H9 (cell line): Measurements from ENCODE around the gene MACROH2A1. TPM values are rescaled to one million over a fixed set of nuclear protein-coding genes. Genes with fewer than 3 reads are reported as not detected.

Experiments
- DNase-seq: peaks from one replicate; pipeline ENCODE4 v3.0.0-alpha.2; 2017
- H2AFZ ChIP-seq: one replicate; pipeline ENCODE4 v1.6.1; 2013; ENCODE audit warnings: mild to moderate bottlenecking, low read length, control low read depth, moderate library complexity
- H2AK5ac ChIP-seq: 2 replicates; pipeline ENCODE4 v1.6.1; 2013; ENCODE audit warnings: low read length, control low read depth, mixed read lengths; ENCODE audit not compliant: insufficient read length
- H2BK120ac ChIP-seq: one replicate; pipeline ENCODE4 v1.6.1; 2013; ENCODE audit warnings: low read depth, mild to moderate bottlenecking, low read length, control low read depth, inconsistent platforms; ENCODE audit not compliant: poor library complexity, severe bottlenecking
- H2BK12ac ChIP-seq: 2 replicates; pipeline ENCODE4 v1.6.1; 2013; ENCODE audit warnings: low read length, control low read depth, mixed read lengths, low read depth; ENCODE audit not compliant: insufficient read length
- H2BK15ac ChIP-seq: 2 replicates; pipeline ENCODE4 v1.6.1; 2013; ENCODE audit warnings: low read depth, low read length, control low read depth
- H2BK20ac ChIP-seq: one replicate; pipeline ENCODE4 v1.6.1; 2013; ENCODE audit warnings: low read depth, mild to moderate bottlenecking, low read length, control low read depth, inconsistent platforms; ENCODE audit not compliant: poor library complexity, severe bottlenecking
- H2BK5ac ChIP-seq: 2 replicates; pipeline ENCODE4 v1.6.1; 2013; ENCODE audit warnings: low read length, control low read depth, mixed read lengths; ENCODE audit not compliant: insufficient read length
- H3K14ac ChIP-seq: 2 replicates; pipeline ENCODE4 v1.6.1; 2013; ENCODE audit warnings: low read length, control low read depth; ENCODE audit not compliant: insufficient read depth
- H3K18ac ChIP-seq: 2 replicates; pipeline ENCODE4 v1.6.1; 2013; ENCODE audit warnings: low read depth, mild to moderate bottlenecking, mixed read lengths, low read length, control low read depth; ENCODE audit not compliant: insufficient read length
- H3K23ac ChIP-seq: 2 replicates; pipeline ENCODE4 v1.6.1; 2013; ENCODE audit warnings: low read length, control low read depth, mixed read lengths, low read depth; ENCODE audit not compliant: insufficient read length
- H3K23me2 ChIP-seq: 2 replicates; pipeline ENCODE4 v1.6.1; 2013; ENCODE audit warnings: low read depth, mild to moderate bottlenecking, mixed read lengths, low read length, control low read depth; ENCODE audit not compliant: insufficient read length, poor library complexity, severe bottlenecking
- H3K27ac ChIP-seq: 2 replicates; pipeline ENCODE4 v1.5.1; 2013; ENCODE audit warnings: low read length, control low read depth, mixed read lengths, low read depth; ENCODE audit not compliant: insufficient read length
- H3K27me3 ChIP-seq: 2 replicates; pipeline ENCODE4 v1.6.1; 2013; ENCODE audit warnings: low read length, control low read depth, inconsistent platforms; ENCODE audit not compliant: insufficient read depth
- H3K4ac ChIP-seq: 2 replicates; pipeline ENCODE4 v1.6.1; 2013; ENCODE audit warnings: low read depth, mild to moderate bottlenecking, control low read depth, inconsistent platforms, low read length, moderate library complexity
- H3K4me1 ChIP-seq: 2 replicates; pipeline ENCODE4 v1.6.1; 2013; ENCODE audit warnings: low read length, control low read depth, inconsistent platforms; ENCODE audit not compliant: insufficient read depth
- H3K4me2 ChIP-seq: 2 replicates; pipeline ENCODE4 v1.6.1; 2013; ENCODE audit warnings: low read length, control low read depth, mixed read lengths; ENCODE audit not compliant: insufficient read length, insufficient read depth
- H3K56ac ChIP-seq: 2 replicates; pipeline ENCODE4 v1.6.1; 2013; ENCODE audit warnings: low read depth, mild to moderate bottlenecking, mixed read lengths, low read length, control low read depth; ENCODE audit not compliant: insufficient read length
- H3K79me1 ChIP-seq: 2 replicates; pipeline ENCODE4 v1.6.1; 2013; ENCODE audit warnings: low read depth, mild to moderate bottlenecking, moderate library complexity, low read length, control low read depth, inconsistent platforms; ENCODE audit not compliant: insufficient read depth, poor library complexity, severe bottlenecking
- H3K79me2 ChIP-seq: 2 replicates; pipeline ENCODE4 v1.6.1; 2013; ENCODE audit warnings: low read length, control low read depth, inconsistent platforms; ENCODE audit not compliant: insufficient read depth
- H3K9ac ChIP-seq: 2 replicates; pipeline ENCODE4 v1.6.1; 2013; ENCODE audit warnings: low read length, control low read depth, mixed read lengths; ENCODE audit not compliant: insufficient read length; ENCODE audit errors: extremely low read depth
- H3K9me3 ChIP-seq: one replicate; pipeline ENCODE4 v1.6.1; 2013; ENCODE audit warnings: low read depth, low read length, inconsistent platforms; ENCODE audit not compliant: control insufficient read depth
- H3T11ph ChIP-seq: one replicate; pipeline ENCODE4 v1.6.1; 2013; ENCODE audit warnings: mild to moderate bottlenecking, low read length, control low read depth, inconsistent platforms
- H4K20me1 ChIP-seq: one replicate; pipeline ENCODE4 v1.6.1; 2013; ENCODE audit not compliant: control insufficient read depth, insufficient read length, insufficient read depth
- H4K5ac ChIP-seq: 2 replicates; pipeline ENCODE4 v1.6.1; 2013; ENCODE audit warnings: low read depth, mild to moderate bottlenecking, mixed read lengths, low read length, control low read depth; ENCODE audit not compliant: insufficient read length
- H4K8ac ChIP-seq: replicated peaks from 2 replicates; pipeline ENCODE4 v1.6.1; 2013; ENCODE audit warnings: low read length, control low read depth, mixed read lengths, low read depth; ENCODE audit not compliant: insufficient read length
- H4K91ac ChIP-seq: 2 replicates; pipeline ENCODE4 v1.6.1; 2013; ENCODE audit warnings: low read depth, mild to moderate bottlenecking, moderate library complexity, mixed read lengths, low read length, control low read depth; ENCODE audit not compliant: insufficient read length
- H3K27ac Mint-ChIP-seq, 3 experiments: 2 replicates in 2 of 3; 3 replicates in 1 of 3; pipeline ENCODE4 v1.8.0; 2020 to 2021; ENCODE audit warnings: mixed read lengths in 3 of 3, mild to moderate bottlenecking in 1 of 3, moderate library complexity in 1 of 3
- H3K27me3 Mint-ChIP-seq: 2 replicates; pipeline ENCODE4 v1.8.0; 2021; ENCODE audit warnings: low read depth, mild to moderate bottlenecking, moderate library complexity, mixed read lengths
- H3K36me3 Mint-ChIP-seq, 3 experiments: 2 replicates in 2 of 3; 3 replicates in 1 of 3; pipeline ENCODE4 v1.8.0; 2020 to 2021; ENCODE audit warnings: low read depth in 3 of 3, mixed read lengths in 3 of 3; ENCODE audit not compliant: insufficient read depth in 1 of 3
- H3K4me1 Mint-ChIP-seq, 2 experiments: 2 replicates each; pipeline ENCODE4 v1.8.0; 2020; ENCODE audit warnings: mixed read lengths in 2 of 2
- H3K4me3 Mint-ChIP-seq, 2 experiments: 2 replicates in 1 of 2; 3 replicates in 1 of 2; pipeline ENCODE4 v1.8.0; 2020 to 2021; ENCODE audit warnings: mild to moderate bottlenecking in 2 of 2, mixed read lengths in 2 of 2, moderate library complexity in 1 of 2
- H3K9me3 Mint-ChIP-seq, 2 experiments: 2 replicates in 1 of 2; 3 replicates in 1 of 2; pipeline ENCODE4 v1.8.0; 2020; ENCODE audit warnings: mild to moderate bottlenecking in 2 of 2, mixed read lengths in 2 of 2, moderate library complexity in 1 of 2
- CTCF ChIP-seq: fragments of 200-600 bp; sonication (generic); conservative IDR thresholded peaks from 3 replicates; pipeline ENCODE4 v1.8.0; 2021; ENCODE audit warnings: antibody characterized with exemption, mild to moderate bottlenecking
- WGBS: extraction: QIAGEN DNeasy Blood & Tissue Kit; methylation state at CpG from one replicate; pipeline ENCODE4 v1.1.7; 2013; ENCODE audit warnings: missing lambda C conversion rate, low lambda C conversion rate, mixed read lengths; ENCODE audit not compliant: insufficient read length; ENCODE audit errors: extremely low coverage; 5-methylcytosine and 5-hydroxymethylcytosine counted together
- total RNA-seq: library from RNA; stranded (reverse); gene quantifications from 2 replicates; pipeline ENCODE4 v1.2.1, GENCODE V29; 2021

MACROH2A1 gene
- total RNA-seq, 1 experiment from 2014 or later, result 111 TPM

- Histone ChIP-seq H2BK12ac (no peak overlapping the region), H2AK5ac (no peak overlapping the region), H2AFZ (no peak overlapping the region), H3K79me2 (no peaks in the 10 kb centered on the region), H4K91ac (no peak overlapping the region), H2BK20ac (no peak overlapping the region), H3K4me1 (no peaks in the 10 kb centered on the region), H3K56ac (no peak overlapping the region), H3K9ac (no peak overlapping the region), H3K27ac (no peak overlapping the region), H3K27me3 (no peaks in the 10 kb centered on the region), H4K5ac (no peak overlapping the region), H3K23me2 (no peaks in the 10 kb centered on the region), H3K14ac (no peak overlapping the region), H3K23ac (no peak overlapping the region), H3K4me2 (no peak overlapping the region), H4K20me1 (no peaks in the 10 kb centered on the region), H3K79me1 (no peaks in the 10 kb centered on the region), H2BK15ac (no peak overlapping the region), H3K4ac (no peak overlapping the region), H3K9me3 (no peaks in the 10 kb centered on the region), H4K8ac (no peak overlapping the region), H3T11ph (no peak overlapping the region), H2BK120ac (no peak overlapping the region), H3K18ac (no peak overlapping the region), H2BK5ac (no peak overlapping the region)
- no peak for TF ChIP-seq CTCF
- H3K27ac Mint-ChIP-seq, result peak overlapping the region in 1 of 3 experiments; percentile 62; a peak in 1 of 7 replicates
- no peak for DNase-seq
- no CpG with 5 or more reads among the region's 7 CpGs for WGBS
- peaks cover 11 to 52% (median 12%) of the 10 kb centered on the region in 3 experiments; a peak in 6 of 7 replicates for H3K36me3 Mint-ChIP-seq
- no peaks in the 10 kb centered on the region for H3K4me1 Mint-ChIP-seq
- no peaks in the 10 kb centered on the region for H3K9me3 Mint-ChIP-seq
- no peaks in the 10 kb centered on the region for H3K27me3 Mint-ChIP-seq
- no peak overlapping the region for H3K4me3 Mint-ChIP-seq
These were observed 25.1 kb downstream of the MACROH2A1 start for GRCh38 chr5:135373736-135374515.
